ENCODE results near the gene LSM12. TPM values are rescaled to one million over a fixed set of nuclear protein-coding genes. Genes with fewer than 3 reads are reported as not detected.
"Not testable (repeated sequence)": the region's sequence is repeated elsewhere in the genome, so short reads cannot be mapped to it uniquely, and the experiment has no call there.

The LSM12 gene
- total RNA-seq, 2 donors from 2014 or later = 46.0 to 52.8 TPM

GRCh38 chr17:44106801-44107200 is 40.3 kb upstream of the LSM12 start:
- DNase-seq (no peak), ATAC-seq (replicated peaks in 1 of 2) (no peak)
- Mint-ChIP-seq H3K36me3 (ENCODE audit: insufficient read depth in 2 of 2) (peaks cover 0 to 2% of the 10 kb centered on the region in 2 donors), H3K9me3 (no peaks in the 10 kb centered on the region), H3K27me3 (ENCODE audit: low read depth) (no peaks in the 10 kb centered on the region), H3K4me3 (no peak overlapping the region), H3K4me1 (ENCODE audit: low read depth) (peaks cover 15% of the 10 kb centered on the region), H3K27ac (no peak overlapping the region)

DNA sequence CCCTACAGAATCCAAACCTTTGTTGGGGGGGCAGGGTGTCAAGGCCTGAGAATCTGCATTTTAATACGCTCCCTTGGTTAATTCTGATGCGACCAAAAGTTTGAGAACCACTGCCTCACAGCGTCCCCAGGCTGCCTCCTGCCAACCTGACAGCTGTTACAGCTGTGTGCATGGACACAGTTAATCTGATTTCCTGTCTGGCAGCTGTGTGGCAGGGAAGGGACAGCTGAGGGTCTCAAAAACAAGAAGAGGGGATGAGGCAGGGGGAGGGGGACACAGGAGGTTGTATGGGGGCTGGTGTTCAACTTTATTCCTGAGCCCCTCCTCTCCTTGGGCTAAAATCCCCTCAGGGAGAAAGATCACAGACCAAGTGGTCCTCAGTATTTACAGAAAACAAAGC is 39.5 kb upstream of the LSM12 start:
- H3K4me3 Mint-ChIP-seq = no peak overlapping the region
- DNase-seq (no peak), ATAC-seq (replicated peaks in 1 of 2) (no peak)
- peaks cover 7% of the 10 kb centered on the region for H3K4me1 Mint-ChIP-seq (ENCODE audit: low read depth)
- H3K36me3 Mint-ChIP-seq (ENCODE audit: insufficient read depth in 2 of 2) = peaks cover 0 to 2% of the 10 kb centered on the region in 2 donors
- H3K27me3 Mint-ChIP-seq (ENCODE audit: low read depth) = no peaks in the 10 kb centered on the region
- H3K9me3 Mint-ChIP-seq = no peaks in the 10 kb centered on the region
- H3K27ac Mint-ChIP-seq = no peak overlapping the region

DNA sequence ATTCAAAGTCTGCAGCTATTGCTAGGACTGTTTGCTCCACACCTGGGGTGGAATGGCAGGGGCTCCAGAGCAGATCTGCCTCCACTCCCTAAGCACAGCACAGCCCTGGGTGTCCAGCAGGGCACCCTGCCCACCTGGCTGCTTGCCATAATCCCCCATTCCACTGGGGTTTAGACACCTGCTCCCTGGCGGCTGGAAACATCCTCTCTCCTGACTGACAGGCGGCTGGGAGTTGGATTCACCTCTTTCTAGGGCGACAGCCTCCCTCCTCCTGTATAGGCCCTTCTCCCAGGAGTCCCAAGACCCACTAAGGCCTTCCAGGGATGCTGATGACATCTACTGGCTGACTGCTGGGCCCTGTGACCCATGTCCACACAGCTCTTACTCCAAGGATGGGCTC is 39.0 kb upstream of the LSM12 start:
- Mint-ChIP-seq H3K4me1 (ENCODE audit: low read depth) (peaks cover 2% of the 10 kb centered on the region), H3K27me3 (ENCODE audit: low read depth) (no peaks in the 10 kb centered on the region), H3K36me3 (ENCODE audit: insufficient read depth in 2 of 2) (peaks cover 0 to 2% of the 10 kb centered on the region in 2 donors), H3K9me3 (no peaks in the 10 kb centered on the region), H3K27ac (no peak overlapping the region), H3K4me3 (no peak overlapping the region)
- ATAC-seq (replicated peaks in 1 of 2) (no peak), DNase-seq (no peak)

GRCh38 chr17:44102849-44103622 is 36.6 kb upstream of the LSM12 start:
- no peak for DNase-seq
- ATAC-seq (replicated peaks in 1 of 2) = no peak
- Mint-ChIP-seq H3K27ac (no peak overlapping the region), H3K4me3 (no peak overlapping the region), H3K4me1 (ENCODE audit: low read depth) (no peaks in the 10 kb centered on the region), H3K9me3 (no peaks in the 10 kb centered on the region), H3K27me3 (ENCODE audit: low read depth) (no peaks in the 10 kb centered on the region), H3K36me3 (ENCODE audit: insufficient read depth in 2 of 2) (peaks cover 0 to 2% of the 10 kb centered on the region in 2 donors)

DNA sequence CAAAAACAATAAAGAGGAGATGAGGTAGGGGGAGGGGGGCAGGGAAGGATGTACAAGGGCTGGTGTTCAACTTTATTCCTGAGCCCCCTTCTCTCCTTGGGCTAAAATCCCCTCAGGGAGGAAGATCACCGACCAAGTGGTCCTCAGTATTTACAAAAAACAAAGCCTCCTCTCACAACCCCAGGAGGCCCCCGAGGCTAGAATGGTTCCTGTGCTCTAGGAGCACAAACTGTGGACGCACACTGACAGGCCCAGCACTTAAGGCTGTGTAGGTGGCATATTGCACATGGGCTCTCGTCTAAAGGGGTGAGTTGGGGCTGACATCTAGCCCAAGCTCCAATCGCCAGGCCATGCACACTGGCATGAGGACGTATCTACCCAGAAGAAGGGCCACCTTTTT is 35.4 kb upstream of the LSM12 start:
- not testable (repeated sequence) for H3K9me3 Mint-ChIP-seq; ATAC-seq (replicated peaks in 1 of 2); DNase-seq; H3K27ac Mint-ChIP-seq; H3K36me3 Mint-ChIP-seq (ENCODE audit: insufficient read depth in 2 of 2); H3K4me1 Mint-ChIP-seq (ENCODE audit: low read depth); H3K27me3 Mint-ChIP-seq (ENCODE audit: low read depth); H3K4me3 Mint-ChIP-seq

GRCh38 chr17:44097110-44097958 is 30.9 kb upstream of the LSM12 start:
- H3K4me1 Mint-ChIP-seq (ENCODE audit: low read depth) = peaks cover 7% of the 10 kb centered on the region
- H3K36me3 Mint-ChIP-seq (ENCODE audit: insufficient read depth in 2 of 2) = no peaks in the 10 kb centered on the region
- no peak overlapping the region for H3K27ac Mint-ChIP-seq
- ATAC-seq (replicated peaks in 1 of 2) (no peak), DNase-seq (no peak)
- no peaks in the 10 kb centered on the region for H3K9me3 Mint-ChIP-seq
- H3K27me3 Mint-ChIP-seq (ENCODE audit: low read depth) = no peaks in the 10 kb centered on the region
- H3K4me3 Mint-ChIP-seq = no peak overlapping the region

DNA sequence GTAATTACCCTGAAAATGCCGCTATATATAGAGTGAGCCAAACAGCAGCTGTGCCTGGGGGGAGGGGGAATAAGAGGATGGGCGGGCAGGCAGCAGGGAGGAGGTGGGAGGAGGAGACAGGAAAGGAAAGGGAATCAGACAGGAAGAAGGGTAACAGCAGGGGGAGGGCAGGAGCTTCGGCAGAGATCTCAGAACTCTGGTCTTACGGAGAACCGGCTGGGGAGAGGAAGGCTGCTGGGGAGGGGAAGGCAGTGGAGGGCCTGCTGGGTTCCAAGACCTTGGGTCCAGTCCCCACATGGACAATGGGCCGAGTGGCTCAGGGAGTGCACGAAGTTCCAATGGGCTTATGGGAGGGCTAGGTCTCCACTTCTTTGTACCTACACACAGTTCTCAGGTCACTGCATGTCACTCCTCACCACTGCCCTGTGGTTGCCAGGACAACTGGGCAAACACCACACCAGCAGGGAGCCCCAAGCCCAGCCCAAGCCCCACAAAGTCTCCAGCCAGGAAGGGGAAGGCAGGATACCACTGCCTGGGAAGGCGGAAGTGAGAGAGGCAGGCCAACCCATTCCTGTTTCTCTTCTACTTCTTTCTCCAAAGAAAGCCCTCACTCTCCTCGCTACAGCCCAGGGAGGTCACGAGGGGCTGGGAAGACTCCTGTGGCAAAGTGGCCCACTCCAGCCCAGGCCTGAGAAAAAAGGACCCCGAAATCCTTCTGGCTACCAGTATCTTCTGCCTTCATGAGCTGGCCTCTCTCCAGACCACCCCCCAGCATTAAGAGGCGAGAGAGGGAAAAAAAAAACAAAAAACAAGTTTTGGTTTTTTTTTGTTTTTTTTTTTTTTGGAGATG is 29.4 kb upstream of the LSM12 start:
- H3K4me3 Mint-ChIP-seq = no peak overlapping the region
- peak in 1 of 2 donors; percentile 25 for ATAC-seq (replicated peaks in 1 of 2)
- H3K27ac Mint-ChIP-seq = no peak overlapping the region
- DNase-seq = no peak
- no peaks in the 10 kb centered on the region for H3K9me3 Mint-ChIP-seq
- peaks cover 7% of the 10 kb centered on the region for H3K4me1 Mint-ChIP-seq (ENCODE audit: low read depth)
- H3K27me3 Mint-ChIP-seq (ENCODE audit: low read depth) = no peaks in the 10 kb centered on the region
- H3K36me3 Mint-ChIP-seq (ENCODE audit: insufficient read depth in 2 of 2) = no peaks in the 10 kb centered on the region

DNA sequence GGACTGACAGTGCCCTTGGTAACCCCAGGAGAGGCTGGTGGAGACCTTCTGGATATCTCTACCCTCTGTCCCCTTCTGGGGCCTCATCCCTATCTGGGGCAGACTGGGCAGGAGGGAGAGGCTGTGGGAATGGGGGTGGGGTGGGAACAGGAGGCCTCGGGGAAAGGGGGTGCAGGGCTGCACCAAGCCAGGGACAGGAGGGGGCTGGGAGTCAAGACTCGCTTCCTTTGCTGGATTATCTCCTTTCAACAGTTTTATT is 28.8 kb upstream of the LSM12 start:
- no peaks in the 10 kb centered on the region for H3K36me3 Mint-ChIP-seq (ENCODE audit: insufficient read depth in 2 of 2)
- no peaks in the 10 kb centered on the region for H3K27me3 Mint-ChIP-seq (ENCODE audit: low read depth)
- peaks cover 7% of the 10 kb centered on the region for H3K4me1 Mint-ChIP-seq (ENCODE audit: low read depth)
- no peak for DNase-seq
- H3K9me3 Mint-ChIP-seq = no peaks in the 10 kb centered on the region
- no peak overlapping the region for H3K27ac Mint-ChIP-seq
- no peak overlapping the region for H3K4me3 Mint-ChIP-seq
- ATAC-seq (replicated peaks in 1 of 2) = no peak

- Mint-ChIP-seq H3K9me3 (no peaks in the 10 kb centered on the region), H3K36me3 (ENCODE audit: insufficient read depth in 2 of 2) (no peaks in the 10 kb centered on the region), H3K4me1 (ENCODE audit: low read depth) (peaks cover 7% of the 10 kb centered on the region), H3K27ac (no peak overlapping the region), H3K4me3 (no peak overlapping the region), H3K27me3 (ENCODE audit: low read depth) (no peaks in the 10 kb centered on the region)
- DNase-seq (no peak), ATAC-seq (replicated peaks in 1 of 2) (no peak)
Measured at GRCh38 chr17:44094701-44095387, 28.4 kb upstream of the LSM12 start.

GRCh38 chr17:44093231-44093900 is 26.9 kb upstream of the LSM12 start:
- Mint-ChIP-seq H3K4me1 (ENCODE audit: low read depth) (peaks cover 7% of the 10 kb centered on the region), H3K27ac (no peak overlapping the region), H3K36me3 (ENCODE audit: insufficient read depth in 2 of 2) (peaks cover 0 to 2% of the 10 kb centered on the region in 2 donors), H3K9me3 (no peaks in the 10 kb centered on the region), H3K27me3 (ENCODE audit: low read depth) (no peaks in the 10 kb centered on the region), H3K4me3 (no peak overlapping the region)
- ATAC-seq (replicated peaks in 1 of 2) (no peak), DNase-seq (no peak)

- H3K4me3 Mint-ChIP-seq = no peak overlapping the region
- H3K27ac Mint-ChIP-seq = no peak overlapping the region
- no peaks in the 10 kb centered on the region for H3K9me3 Mint-ChIP-seq
- H3K36me3 Mint-ChIP-seq (ENCODE audit: insufficient read depth in 2 of 2) = peaks cover 0 to 2% of the 10 kb centered on the region in 2 donors
- ATAC-seq (replicated peaks in 1 of 2) = no peak
- H3K4me1 Mint-ChIP-seq (ENCODE audit: low read depth) = peaks cover 16% of the 10 kb centered on the region
- H3K27me3 Mint-ChIP-seq (ENCODE audit: low read depth) = no peaks in the 10 kb centered on the region
- DNase-seq = no peak
Measured at GRCh38 chr17:44092051-44092450, 25.6 kb upstream of the LSM12 start.

GRCh38 chr17:44091200-44091997 is 24.9 kb upstream of the LSM12 start:
- peaks cover 0 to 4% of the 10 kb centered on the region in 2 donors for H3K36me3 Mint-ChIP-seq (ENCODE audit: insufficient read depth in 2 of 2)
- ATAC-seq (replicated peaks in 1 of 2) (no peak), DNase-seq (no peak)
- H3K4me1 Mint-ChIP-seq (ENCODE audit: low read depth) = peaks cover 23% of the 10 kb centered on the region
- no peak overlapping the region for H3K4me3 Mint-ChIP-seq
- H3K27ac Mint-ChIP-seq = no peak overlapping the region
- H3K27me3 Mint-ChIP-seq (ENCODE audit: low read depth) = no peaks in the 10 kb centered on the region
- H3K9me3 Mint-ChIP-seq = no peaks in the 10 kb centered on the region
